Subcutaneous abdominal adipose tissue (tissue), 5 donors: Measurements from ENCODE around the gene NELFB.
A peak's percentile ranks its signal among the peaks of the same experiment; 100 is the strongest.

Experiments
- H3K27ac ChIP-seq: one replicate; pipeline ENCODE4 v1.7.0; 2013; ENCODE audit warnings: low read depth, mild to moderate bottlenecking, inconsistent platforms, low read length, moderate library complexity
- H3K27me3 ChIP-seq, 5 donors: one replicate each; pipeline ENCODE4 v1.7.0; 2013; ENCODE audit warnings: low read length in 5 of 5, inconsistent platforms in 1 of 5; ENCODE audit not compliant: control insufficient read depth in 5 of 5, insufficient read depth in 4 of 5
- H3K36me3 ChIP-seq, 5 donors: one replicate each; pipeline ENCODE4 v1.7.0; 2013; ENCODE audit warnings: low read length in 5 of 5; ENCODE audit not compliant: control insufficient read depth in 5 of 5, insufficient read depth in 5 of 5
- H3K4me1 ChIP-seq, 5 donors: one replicate each; pipeline ENCODE4 v1.7.0; 2013; ENCODE audit warnings: low read length in 5 of 5, mild to moderate bottlenecking in 3 of 5, moderate library complexity in 1 of 5; ENCODE audit not compliant: control insufficient read depth in 5 of 5, insufficient read depth in 5 of 5
- H3K4me3 ChIP-seq, 5 donors: one replicate each; pipeline ENCODE4 v1.7.0; 2013; ENCODE audit warnings: low read length in 5 of 5, low read depth in 1 of 5
- H3K9ac ChIP-seq, 5 donors: one replicate each; pipeline ENCODE4 v1.7.0; 2013; ENCODE audit warnings: low read length in 5 of 5, mild to moderate bottlenecking in 4 of 5, moderate library complexity in 3 of 5
- H3K9me3 ChIP-seq, 5 donors: one replicate each; pipeline ENCODE4 v1.7.0; 2013; ENCODE audit warnings: low read length in 5 of 5; ENCODE audit not compliant: control insufficient read depth in 5 of 5
- donor health status: healthy.
- donor health status: healthy.
- donor health status: healthy.
- donor health status: healthy.
- donor health status: healthy.

Gene NELFB

DNA sequence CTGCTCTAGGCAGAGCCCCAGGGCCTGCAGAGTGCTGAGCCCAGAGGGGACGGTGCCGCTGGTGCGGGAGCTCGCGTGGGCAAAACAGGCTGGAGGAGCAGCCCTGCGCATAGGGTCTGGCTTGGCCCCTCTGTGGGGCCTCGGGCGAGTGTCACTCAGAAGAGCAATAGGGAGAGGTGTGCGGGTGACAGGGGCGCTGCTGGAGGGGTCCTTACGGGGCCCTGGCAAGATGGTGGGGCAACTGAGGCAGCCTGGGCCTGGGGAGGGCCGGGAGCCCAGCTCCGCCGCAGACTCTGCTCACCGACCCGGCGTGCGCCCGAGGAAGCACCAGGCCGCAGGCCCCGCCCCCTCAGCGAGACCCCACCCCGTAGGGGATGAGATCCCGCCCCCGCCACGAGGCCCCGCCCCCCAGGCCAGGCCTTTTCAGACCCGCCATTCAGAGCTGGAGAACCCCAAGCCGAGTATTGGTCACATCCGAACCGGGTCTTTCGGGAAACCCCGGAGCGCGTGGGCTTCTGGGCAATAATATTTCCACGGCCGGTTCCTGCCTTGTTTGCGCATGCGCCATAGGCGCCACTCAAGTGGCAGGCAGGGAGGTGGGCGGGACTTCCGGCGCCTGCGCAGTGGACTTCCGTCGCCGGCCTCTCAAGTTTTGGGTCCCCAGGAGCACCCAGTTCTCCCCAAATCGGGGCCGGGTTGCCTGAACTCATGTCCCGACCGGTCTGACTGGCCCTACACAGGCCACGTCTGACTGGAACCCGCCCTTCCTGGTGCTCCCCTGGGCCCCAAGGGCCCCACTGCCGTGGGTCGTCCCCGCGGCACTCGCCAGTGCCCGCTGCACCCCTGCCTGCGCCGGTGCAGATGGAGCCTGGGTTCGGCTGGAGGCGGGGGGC is 31.8 kb upstream of the NELFB start:
- no peaks in the 10 kb centered on the region for H3K9me3 ChIP-seq
- peak overlapping the region; percentile 80 for H3K27ac ChIP-seq
- peaks cover 5 to 18% (median 14%) of the 10 kb centered on the region in 5 donors for H3K27me3 ChIP-seq
- H3K4me1 ChIP-seq: peaks cover 0 to 25% (median 20%) of the 10 kb centered on the region in 5 donors
- peak overlapping the region in 4 of 5 donors; percentile 71 to 81 (median 78) for H3K4me3 ChIP-seq
- H3K9ac ChIP-seq: peak overlapping the region; percentile 48 to 96 (median 92)
- no peaks in the 10 kb centered on the region for H3K36me3 ChIP-seq

DNA sequence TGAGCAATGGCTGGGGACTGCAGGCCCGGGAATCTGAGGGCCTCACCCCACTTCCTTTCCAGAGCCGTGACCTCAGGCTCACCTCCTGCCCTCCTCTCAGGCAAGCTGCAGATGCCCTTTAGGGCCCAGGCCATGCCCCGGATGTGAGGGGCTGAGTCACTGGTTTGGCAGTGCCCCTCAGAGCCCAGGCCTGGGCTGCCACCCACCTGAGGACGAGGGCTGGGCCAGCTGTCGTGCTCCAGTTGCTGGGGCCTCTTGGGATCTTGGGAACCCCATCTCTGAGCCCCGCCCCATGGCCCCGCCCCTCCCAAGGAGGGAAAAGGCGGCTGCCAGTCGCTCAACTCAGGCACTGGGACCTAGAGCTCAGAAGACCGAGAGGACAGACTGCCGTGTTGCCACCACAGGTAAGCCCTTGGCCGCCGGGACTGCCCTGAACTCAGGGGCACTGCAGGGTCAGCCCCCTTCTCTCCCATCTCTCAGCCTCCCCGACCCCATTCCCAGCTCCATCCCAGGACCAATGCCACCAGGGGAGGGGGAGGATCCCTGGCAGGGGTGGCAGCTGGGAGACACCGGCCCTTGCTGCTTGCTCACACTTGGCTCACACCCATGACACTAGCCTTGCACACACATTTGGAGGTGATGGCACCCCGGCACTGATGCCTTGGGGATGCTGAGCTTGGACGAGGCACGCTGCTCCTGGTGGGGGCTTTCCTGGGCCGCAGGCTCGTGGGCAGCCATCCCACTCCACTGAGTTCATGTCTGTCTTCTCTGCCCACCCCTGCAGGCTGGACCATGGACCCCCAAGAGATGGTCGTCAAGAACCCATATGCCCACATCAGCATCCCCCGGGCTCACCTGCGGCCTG is 30.1 kb upstream of the NELFB start, which contains the start of gene CYSRT1:
Gene CYSRT1 (plus strand): TSS at position 345 of the 865 bp plus-strand sequence. CDS start 448 bp downstream, at position 793.
- H3K4me1 ChIP-seq: peaks cover 0 to 20% (median 18%) of the 10 kb centered on the region in 5 donors
- H3K9ac ChIP-seq: peak within 1 kb of the TSS in 4 of 5 donors; percentile 76 to 96 (median 93)
- H3K27ac ChIP-seq: peak within 1 kb of the TSS; percentile 80
- no peaks in the 10 kb centered on the region for H3K9me3 ChIP-seq
- peak within 1 kb of the TSS; percentile 53 to 81 (median 76) for H3K4me3 ChIP-seq
- no peaks in the 10 kb centered on the region for H3K36me3 ChIP-seq
- H3K27me3 ChIP-seq: peaks cover 21 to 33% (median 31%) of the 10 kb centered on the region in 5 donors

- Histone ChIP-seq H3K27me3 (peaks cover 24 to 41% (median 39%) of the 10 kb centered on the region in 5 donors), H3K9ac (no peak overlapping the region), H3K4me1 (peaks cover 0 to 20% (median 18%) of the 10 kb centered on the region in 5 donors), H3K4me3 (no peak overlapping the region), H3K27ac (no peak overlapping the region), H3K9me3 (no peaks in the 10 kb centered on the region), H3K36me3 (no peaks in the 10 kb centered on the region)
These were observed 29.3 kb upstream of the NELFB start for GRCh38 chr9:137225699-137226331.

- Histone ChIP-seq H3K27ac (no peak overlapping the region), H3K4me1 (peaks cover 0 to 18% (median 17%) of the 10 kb centered on the region in 5 donors), H3K9me3 (no peaks in the 10 kb centered on the region), H3K9ac (no peak overlapping the region), H3K4me3 (no peak overlapping the region), H3K27me3 (peaks cover 29 to 47% (median 46%) of the 10 kb centered on the region in 5 donors), H3K36me3 (no peaks in the 10 kb centered on the region)
These were observed 28.6 kb upstream of the NELFB start for GRCh38 chr9:137226338-137227053.

DNA sequence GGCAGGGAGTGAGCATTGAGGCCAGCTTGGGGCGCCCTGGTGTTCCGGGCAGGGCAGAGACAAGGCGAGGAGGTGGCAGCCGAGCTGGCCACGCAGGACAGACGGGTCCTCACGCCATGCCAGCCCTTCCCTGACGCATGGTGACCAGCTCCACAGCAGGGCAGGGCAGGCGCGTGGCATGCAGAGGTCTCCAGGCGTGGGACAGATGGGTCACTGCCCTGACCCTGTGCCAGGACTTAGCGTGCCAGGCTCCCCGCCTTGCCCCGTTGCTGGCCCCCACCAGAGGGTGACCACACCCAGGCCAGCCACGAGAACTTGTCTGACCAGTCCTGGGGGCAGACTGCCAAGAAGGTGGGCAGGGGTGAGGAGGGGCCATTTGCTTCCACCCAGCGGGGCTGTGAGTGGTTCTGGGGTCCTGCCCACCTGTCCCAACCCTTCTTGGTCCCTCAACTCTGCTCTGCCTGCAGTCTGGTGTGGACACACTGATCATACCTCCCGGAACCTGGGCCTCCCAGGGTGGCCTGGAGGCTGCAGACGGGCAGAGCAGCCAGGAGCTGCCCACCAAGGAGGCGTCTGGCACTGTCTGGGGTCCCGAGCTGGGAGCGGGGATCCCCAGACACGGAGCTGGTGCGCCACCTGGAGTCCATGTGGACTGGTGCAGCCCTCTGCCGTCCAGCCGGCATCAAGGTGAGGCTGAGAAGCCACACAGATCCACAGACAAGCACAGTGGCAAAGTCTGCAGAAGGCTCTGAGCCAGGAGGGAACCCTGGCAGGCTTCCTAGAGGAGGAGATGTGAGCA is 27.9 kb upstream of the NELFB start, which contains the start of gene RNF224:
Gene RNF224 (plus strand): TSS at position 449 of the 799 bp plus-strand sequence. CDS start 834 bp downstream, outside the sequence.
- Histone ChIP-seq H3K27me3 (peaks cover 37 to 55% (median 52%) of the 10 kb centered on the region in 5 donors), H3K27ac (no peak within 1 kb of the TSS), H3K36me3 (no peaks in the 10 kb centered on the region), H3K9ac (no peak within 1 kb of the TSS), H3K4me1 (peaks cover 0 to 15% (median 14%) of the 10 kb centered on the region in 5 donors), H3K4me3 (no peak within 1 kb of the TSS), H3K9me3 (no peaks in the 10 kb centered on the region)

DNA sequence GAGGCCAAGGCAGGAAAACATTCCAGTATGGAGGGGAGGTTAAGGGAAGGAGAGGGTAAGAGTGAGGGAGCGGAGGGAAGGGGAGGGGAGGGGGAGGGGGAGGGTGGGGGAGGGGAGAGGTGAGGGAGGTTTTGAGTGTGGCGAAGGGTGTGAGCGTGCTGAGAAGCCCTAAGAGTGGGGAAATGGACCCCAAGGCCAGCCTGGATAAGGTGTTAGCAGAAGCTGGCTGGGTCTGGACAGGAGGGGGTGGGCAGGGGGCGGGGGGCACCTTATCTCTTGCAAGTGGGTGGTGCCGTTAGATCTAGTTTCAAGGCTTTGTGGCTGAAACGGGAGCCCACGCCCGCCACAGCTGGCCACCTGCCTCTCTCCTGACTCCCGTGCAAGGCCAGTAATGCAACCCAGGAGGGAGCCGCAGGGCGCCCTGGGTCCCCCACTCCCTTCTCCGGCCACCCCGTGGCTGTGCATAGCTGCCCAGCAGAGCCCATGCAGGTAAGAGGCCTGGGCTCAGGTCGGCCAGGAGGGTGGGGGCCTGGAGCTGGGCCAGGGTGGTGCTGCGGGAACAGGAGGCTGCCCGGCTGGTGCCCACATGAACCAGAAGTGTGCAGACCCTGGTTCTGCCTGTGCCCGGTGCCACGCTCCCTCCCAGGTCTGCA is 27.1 kb upstream of the NELFB start:
- no peaks in the 10 kb centered on the region for H3K9me3 ChIP-seq
- peaks cover 0 to 10% (median 9%) of the 10 kb centered on the region in 5 donors for H3K4me1 ChIP-seq
- no peaks in the 10 kb centered on the region for H3K36me3 ChIP-seq
- no peak overlapping the region for H3K27ac ChIP-seq
- no peak overlapping the region for H3K9ac ChIP-seq
- H3K27me3 ChIP-seq: peaks cover 40 to 59% (median 57%) of the 10 kb centered on the region in 5 donors
- no peak overlapping the region for H3K4me3 ChIP-seq

GRCh38 chr9:137228506-137228967 is 26.6 kb upstream of the NELFB start:
- H3K9ac ChIP-seq: no peak overlapping the region

More at GRCh38 chr9:137228506-137228967, 26.6 kb upstream of the NELFB start:
- H3K27ac ChIP-seq: no peak overlapping the region
- H3K36me3 ChIP-seq: no peaks in the 10 kb centered on the region
- H3K4me3 ChIP-seq: no peak overlapping the region
- no peaks in the 10 kb centered on the region for H3K9me3 ChIP-seq
- peaks cover 0 to 7% (median 7%) of the 10 kb centered on the region in 5 donors for H3K4me1 ChIP-seq
- H3K27me3 ChIP-seq: peaks cover 43 to 64% (median 61%) of the 10 kb centered on the region in 5 donors
